NCI-H1417 (cell line): ENCODE measurements around the gene C5orf34.
A peak's percentile ranks its signal among the peaks of the same experiment; 100 is the strongest.
"Not testable (repeated sequence)": the region's sequence is repeated elsewhere in the genome, so short reads cannot be mapped to it uniquely, and the experiment has no call there.

ENCODE experiments used
- DNase-seq, 3 experiments: peaks; one replicate each; lab custom pipeline; 2025; lab: John Stamatoyannopoulos, UW

The C5orf34 gene

GRCh38 chr5:43514816-43515677 lies at the start of gene C5orf34:
Gene C5orf34 (minus strand): TSS chr5:43515148. CDS start chr5:43509339, 5,809 bp downstream.
- peak; percentile 95 to 99 (median 98) for DNase-seq

GRCh38 chr5:43564289-43564850 lies 49.4 kb upstream of the C5orf34 start:
- DNase-seq: no peak

DNA sequence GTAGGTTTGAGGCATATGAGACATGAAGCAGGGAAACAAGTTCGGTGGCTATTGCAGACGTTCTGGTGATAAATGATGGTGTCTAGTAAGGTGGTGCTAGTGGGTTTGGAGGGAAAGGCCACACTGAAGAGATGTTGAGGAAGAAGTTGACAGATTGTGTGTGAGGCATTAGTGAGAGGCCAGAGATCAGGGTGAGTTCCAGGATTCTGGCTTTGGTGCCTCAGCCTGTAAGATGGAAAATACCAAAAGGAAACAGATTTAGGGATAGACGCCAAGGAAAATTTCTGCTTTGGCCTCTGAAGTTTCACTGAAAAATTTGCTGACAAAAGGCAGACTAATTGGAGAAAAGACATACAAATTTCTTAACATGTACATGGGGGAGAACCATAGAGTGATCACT lies 48.4 kb upstream of the C5orf34 start:
- no peak for DNase-seq

- DNase-seq: no peak
Measured at GRCh38 chr5:43561356-43561755, 46.4 kb upstream of the C5orf34 start.

GRCh38 chr5:43560128-43560527 lies 45.2 kb upstream of the C5orf34 start:
- peak in 1 of 3 experiments; percentile 52 for DNase-seq

DNA sequence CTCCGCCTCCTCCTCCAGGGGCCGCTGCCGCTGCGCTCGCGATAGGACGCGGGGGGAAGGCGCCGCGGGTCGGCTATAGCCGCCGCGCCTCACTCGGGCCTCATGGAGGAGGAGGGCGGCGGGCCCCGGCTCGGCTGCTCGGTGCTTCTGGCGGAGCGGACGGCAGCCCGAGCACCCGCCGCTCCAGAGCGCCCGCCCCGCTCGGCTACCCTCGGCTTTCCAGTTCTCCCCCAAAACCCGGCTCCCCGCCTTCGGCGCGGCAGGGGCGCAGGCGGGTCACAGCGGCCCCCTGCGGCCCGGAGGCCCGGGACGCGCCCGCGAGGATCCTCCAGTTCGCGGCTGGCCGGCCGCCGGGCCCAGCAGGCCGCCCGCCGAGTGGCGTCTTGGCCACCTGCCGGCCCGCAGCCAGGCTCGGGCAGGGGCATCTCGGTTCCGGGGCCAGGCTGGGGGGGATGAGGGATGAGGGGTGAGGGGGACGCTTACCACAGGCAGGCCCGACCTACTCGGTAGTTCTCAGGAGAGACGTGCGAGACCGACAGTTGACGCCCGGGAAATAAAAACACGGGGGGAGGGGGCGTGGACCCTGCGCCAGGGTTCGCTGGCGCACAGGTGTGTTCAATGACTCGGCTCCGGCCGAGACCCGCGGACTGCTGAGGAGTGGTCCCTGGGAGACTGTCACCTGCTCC lies 42.1 kb upstream of the C5orf34 start, which contains the start of gene PAIP1:
PAIP1 (minus strand) TSS at position 221 of the 686 bp plus-strand sequence. CDS start 231 bp downstream, outside the sequence.
- DNase-seq: peak; percentile 94 to 98 (median 96)

DNA sequence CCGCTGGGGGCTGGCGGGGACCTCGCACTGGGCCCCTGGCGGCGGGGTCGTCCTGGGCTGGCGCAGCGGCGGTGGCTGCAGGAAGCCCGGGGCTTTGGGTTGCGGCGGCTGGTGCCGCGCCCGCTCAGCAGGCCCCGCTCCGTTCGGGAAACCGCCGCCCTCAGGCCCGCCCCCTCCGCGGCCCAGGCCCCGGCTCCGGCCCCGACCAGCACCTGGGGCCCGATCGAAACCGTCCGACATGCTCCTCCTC lies 41.6 kb upstream of the C5orf34 start:
- DNase-seq: not testable (repeated sequence)

GRCh38 chr5:43555895-43556606 lies 41.1 kb upstream of the C5orf34 start:
- peak; percentile 58 to 89 (median 84) for DNase-seq

- DNase-seq: no peak
Measured at GRCh38 chr5:43554497-43554896, 39.5 kb upstream of the C5orf34 start.

- DNase-seq: no peak
Measured at GRCh38 chr5:43553381-43553780, 38.4 kb upstream of the C5orf34 start.

DNA sequence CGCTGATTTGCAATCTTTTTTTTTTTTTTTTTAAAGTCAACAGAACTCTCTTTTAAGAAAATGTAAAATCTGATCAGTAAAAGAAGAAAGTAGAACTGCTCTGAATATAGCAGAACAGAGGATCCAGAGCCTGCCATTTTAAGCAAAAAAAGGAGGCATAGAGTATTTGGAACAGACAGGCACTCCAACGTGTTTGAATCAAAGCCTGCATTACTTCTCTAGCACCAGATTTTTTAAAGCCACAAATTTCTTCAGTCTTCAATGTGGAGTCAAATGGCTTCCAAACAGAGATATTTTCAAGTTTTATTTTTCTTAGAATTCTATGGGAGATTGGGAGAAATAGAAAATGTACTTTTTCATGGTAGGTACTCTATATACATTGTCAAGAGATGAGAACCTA lies 36.8 kb upstream of the C5orf34 start:
- no peak for DNase-seq

DNA sequence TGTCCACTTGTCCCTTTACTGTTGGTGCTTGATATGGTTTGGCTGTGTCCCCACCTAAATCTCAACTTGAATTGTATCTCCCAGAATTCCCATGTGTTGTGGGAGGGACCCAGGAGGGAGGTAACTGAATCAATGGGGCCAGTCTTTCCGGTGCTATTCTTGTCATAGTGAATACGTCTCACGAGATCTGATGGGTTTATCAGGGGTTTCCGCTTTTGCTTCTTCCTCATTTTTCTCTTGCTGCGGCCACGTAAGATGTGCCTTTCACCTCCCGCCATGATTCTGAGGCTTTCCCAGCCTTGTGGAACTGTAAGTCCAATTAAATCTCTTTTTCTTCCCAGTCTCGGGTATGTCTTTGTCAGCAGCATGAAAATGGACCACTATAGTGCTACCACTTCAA lies 34.3 kb upstream of the C5orf34 start:
- not testable (repeated sequence) for DNase-seq

GRCh38 chr5:43548358-43548757 lies 33.4 kb upstream of the C5orf34 start:
- DNase-seq: no peak

GRCh38 chr5:43547532-43547931 lies 32.6 kb upstream of the C5orf34 start:
- DNase-seq: no peak

- no peak for DNase-seq
Measured at GRCh38 chr5:43543434-43543833, 28.5 kb upstream of the C5orf34 start.

- no peak for DNase-seq
Measured at GRCh38 chr5:43540746-43541145, 25.8 kb upstream of the C5orf34 start.

DNA sequence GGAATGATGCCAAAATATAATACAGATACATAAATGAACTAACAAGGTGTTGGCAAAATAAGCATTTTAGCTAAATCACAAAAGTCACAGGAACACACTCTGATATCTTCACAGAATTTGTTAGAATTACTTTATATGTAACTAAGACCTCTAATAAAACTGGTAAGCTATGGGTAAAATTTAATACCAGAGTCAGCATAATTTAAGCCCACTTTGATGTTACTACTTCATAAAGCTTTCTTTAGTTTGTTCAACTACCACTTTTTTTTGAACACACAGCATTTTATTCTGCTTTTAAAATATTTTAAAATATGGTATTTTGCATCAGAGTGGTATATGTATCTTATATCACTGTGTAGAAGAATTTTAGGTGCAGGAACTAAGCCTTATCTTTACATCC lies 22.0 kb upstream of the C5orf34 start:
- no peak for DNase-seq

DNA sequence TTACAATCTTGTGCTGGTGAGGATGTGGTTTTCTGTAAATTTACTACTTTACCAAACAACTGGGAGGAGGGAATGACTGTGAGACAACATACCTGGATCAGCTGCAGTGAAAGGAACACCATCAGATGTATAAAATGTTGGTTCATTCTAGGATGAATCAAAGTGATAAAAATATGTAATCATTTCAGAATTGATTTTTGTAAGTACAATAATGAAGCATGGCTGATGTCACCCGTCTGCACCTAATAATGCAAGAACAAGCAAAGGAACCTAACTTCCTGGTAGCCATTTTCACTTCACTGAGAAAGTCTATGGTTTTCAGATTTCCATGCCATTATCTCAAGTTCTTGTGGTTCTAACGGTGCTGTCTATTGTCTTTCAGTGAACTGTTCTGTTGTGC lies 18.7 kb upstream of the C5orf34 start:
- no peak for DNase-seq

DNA sequence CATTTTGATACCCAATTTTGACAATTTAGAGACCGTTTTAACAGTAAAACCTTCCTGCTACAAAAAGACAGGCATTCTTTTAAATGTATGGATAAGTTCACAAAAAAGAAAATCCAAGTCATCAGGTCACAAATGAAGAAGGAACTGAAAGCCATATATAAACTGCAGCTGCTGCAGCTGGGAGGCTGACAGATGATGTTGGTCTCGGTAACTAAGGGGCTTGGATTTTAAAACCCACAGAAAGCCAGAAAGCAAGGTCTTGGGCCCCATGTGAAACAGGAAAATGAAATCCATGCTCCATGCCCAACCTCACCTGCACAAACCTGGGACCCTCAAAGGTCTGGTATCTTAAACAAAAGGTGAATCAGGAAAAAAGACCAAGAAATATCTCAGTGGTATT lies 15.7 kb upstream of the C5orf34 start:
- DNase-seq: no peak

DNA sequence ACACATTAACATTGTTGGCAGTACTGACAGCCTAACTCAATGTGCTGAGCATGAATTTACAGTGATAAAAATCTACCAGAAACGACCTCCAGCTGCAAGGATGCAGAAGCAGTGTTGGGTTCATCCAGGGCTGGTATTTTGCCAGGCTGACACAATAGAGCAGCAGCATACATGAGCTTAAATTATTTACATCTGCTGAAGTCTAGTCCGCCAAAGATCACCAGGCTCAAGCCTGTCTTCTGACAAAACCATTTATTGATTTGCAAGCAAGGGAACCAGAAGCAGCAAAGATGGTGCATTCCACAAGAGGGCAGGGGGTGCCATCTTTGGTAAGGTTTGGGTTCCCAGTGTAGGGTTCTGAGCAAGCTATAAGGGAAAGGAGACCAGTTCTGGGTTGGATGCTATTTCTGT lies 8.7 kb upstream of the C5orf34 start:
- DNase-seq: no peak

GRCh38 chr5:43520615-43521014 lies 5.7 kb upstream of the C5orf34 start:
- no peak for DNase-seq

DNA sequence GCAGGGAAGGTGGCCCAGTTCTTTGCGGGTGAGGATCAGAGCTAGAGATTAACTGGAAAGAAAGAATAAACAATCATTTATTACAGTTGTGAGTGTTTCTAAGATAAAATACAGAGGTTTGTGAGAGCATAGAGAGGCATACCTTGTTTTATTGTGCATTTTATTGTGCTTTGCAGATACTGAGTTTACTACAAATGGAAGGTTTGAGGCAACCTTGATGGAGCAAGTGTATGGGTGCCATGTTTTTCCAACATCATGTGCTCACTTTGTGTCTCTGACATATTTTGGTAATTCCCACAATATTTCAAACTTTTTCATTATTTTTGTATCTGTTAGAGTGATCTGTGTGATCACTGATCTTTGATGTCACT lies 715 bp upstream of the C5orf34 start:
- DNase-seq: no peak

GRCh38 chr5:43514471-43514815 lies 505 bp downstream of the C5orf34 start:
- DNase-seq: peak in 1 of 3 experiments; percentile 77
